CD8-positive, alpha-beta memory T cell (primary cell): ENCODE data around the gene ERCC8. TPM values are rescaled to one million over a fixed set of nuclear protein-coding genes. Genes with fewer than 3 reads are reported as not detected.

Experiments used
- CTCF ChIA-PET: fragments of 350-600 bp; sonication (Branson Sonifier 250); formaldehyde crosslinking; loops from one replicate; lab custom pipeline; 2021; ENCODE audit warnings: antibody characterized with exemption; lab: Charles Lee
- POLR2A ChIA-PET: fragments of 350-600 bp; sonication (Branson Sonifier 250); formaldehyde crosslinking; loops from one replicate; lab custom pipeline; 2021; ENCODE audit warnings: antibody characterized with exemption; lab: Charles Lee
- DNase-seq, 5 donors: peaks; one replicate each; pipeline versions ENCODE4 v3.0.0 to v3.0.0-alpha.2; 2020 to 2022; ENCODE audit warnings: mixed read lengths in 1 of 5
- H3K27ac ChIP-seq: one replicate; pipeline ENCODE4 v1.7.0; 2013; ENCODE audit warnings: low read depth, mild to moderate bottlenecking, low read length, moderate library complexity
- H3K27me3 ChIP-seq: 2 replicates; pipeline ENCODE4 v1.7.0; 2013; ENCODE audit warnings: low read length, mild to moderate bottlenecking; ENCODE audit not compliant: insufficient read depth, poor library complexity, severe bottlenecking
- H3K36me3 ChIP-seq: 2 replicates; pipeline ENCODE4 v1.7.0; 2013; ENCODE audit warnings: mild to moderate bottlenecking, low read length, moderate library complexity; ENCODE audit not compliant: insufficient read depth
- H3K4me1 ChIP-seq: 2 replicates; pipeline ENCODE4 v1.7.0; 2013; ENCODE audit warnings: mild to moderate bottlenecking, low read length, moderate library complexity; ENCODE audit not compliant: insufficient read depth
- H3K4me3 ChIP-seq: 2 replicates; pipeline ENCODE4 v1.7.0; 2013; ENCODE audit warnings: mild to moderate bottlenecking, low read length
- H3K9me3 ChIP-seq: 2 replicates; pipeline ENCODE4 v1.7.0; 2013; ENCODE audit warnings: mild to moderate bottlenecking, low read length
- H3K27ac Mint-ChIP-seq, 8 donors: one replicate each; pipeline ENCODE4 v1.8.0; 2020 to 2021; ENCODE audit warnings: mixed read lengths in 8 of 8, mild to moderate bottlenecking in 6 of 8, inconsistent platforms in 3 of 8, moderate library complexity in 3 of 8
- H3K27me3 Mint-ChIP-seq, 2 donors: one replicate each; pipeline ENCODE4 v1.8.0; 2020 to 2021; ENCODE audit warnings: mixed read lengths in 2 of 2, mild to moderate bottlenecking in 1 of 2, moderate library complexity in 1 of 2
- H3K36me3 Mint-ChIP-seq, 3 donors: one replicate each; pipeline ENCODE4 v1.8.0; 2020 to 2021; ENCODE audit warnings: mixed read lengths in 3 of 3, inconsistent platforms in 1 of 3, mild to moderate bottlenecking in 1 of 3
- H3K4me1 Mint-ChIP-seq, 3 donors: one replicate each; pipeline ENCODE4 v1.8.0; 2020 to 2021; ENCODE audit warnings: mixed read lengths in 3 of 3, inconsistent platforms in 1 of 3, mild to moderate bottlenecking in 1 of 3
- H3K4me3 Mint-ChIP-seq, 7 donors: one replicate each; pipeline ENCODE4 v1.8.0; 2020 to 2021; ENCODE audit warnings: mixed read lengths in 7 of 7, mild to moderate bottlenecking in 6 of 7, moderate library complexity in 4 of 7, inconsistent platforms in 2 of 7
- H3K9me3 Mint-ChIP-seq, 5 donors: one replicate each; pipeline ENCODE4 v1.8.0; 2020 to 2022; ENCODE audit warnings: mixed read lengths in 5 of 5, mild to moderate bottlenecking in 3 of 5, moderate library complexity in 2 of 5, inconsistent platforms in 1 of 5
- polyA plus RNA-seq: library from polyadenylated mRNA; unstranded; fragments of 300-500 nt; fragmentation: Illumina TruSeq; gene quantifications from one replicate; pipeline ENCODE4 v1.2.3, GENCODE V29; 2021
- total RNA-seq, 2 experiments: library from RNA; stranded (reverse); gene quantifications; one replicate each; pipeline ENCODE4 v1.2.3, GENCODE V29; 2021

The ERCC8 gene
- total and polyA plus RNA-seq, 3 experiments from 2014 or later = 11.8 to 14.4 (median 14.0) TPM

DNA sequence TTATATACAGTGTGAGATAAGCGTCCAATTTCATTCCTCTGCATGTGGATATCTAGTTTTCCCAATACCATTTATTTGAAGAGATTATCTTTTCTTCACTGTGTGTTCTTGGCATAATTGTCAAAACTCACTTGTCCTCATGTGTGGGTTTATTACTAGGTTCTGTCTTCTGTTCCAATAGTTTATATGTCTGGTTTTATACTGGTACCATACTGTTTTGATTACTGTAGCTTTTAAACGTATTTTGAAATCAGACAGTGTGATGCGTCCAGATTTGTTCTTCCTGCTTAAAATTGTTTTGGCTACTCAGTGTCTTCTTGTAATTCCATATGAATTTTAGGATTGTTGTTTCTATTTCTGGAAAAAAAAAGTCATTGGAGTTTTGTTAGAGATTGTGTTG lies 10.4 kb upstream of the ERCC8 start:
- Histone ChIP-seq H3K36me3 (no peaks in the 10 kb centered on the region), H3K27me3 (no peaks in the 10 kb centered on the region), H3K9me3 (no peaks in the 10 kb centered on the region), H3K4me1 (peaks cover 1% of the 10 kb centered on the region), H3K27ac (no peak overlapping the region), H3K4me3 (no peak overlapping the region)
- Mint-ChIP-seq H3K4me3 (no peak overlapping the region), H3K4me1 (peaks cover 8 to 33% (median 20%) of the 10 kb centered on the region in 3 donors), H3K36me3 (peaks cover 1 to 6% (median 6%) of the 10 kb centered on the region in 3 donors), H3K27ac (no peak overlapping the region), H3K9me3 (peaks cover 0 to 8% (median 0%) of the 10 kb centered on the region in 5 donors), H3K27me3 (peaks cover 0 to 1% of the 10 kb centered on the region in 2 donors)
- ChIA-PET POLR2A (no interaction called here), CTCF (no interaction called here)
- DNase-seq = no peak

DNA sequence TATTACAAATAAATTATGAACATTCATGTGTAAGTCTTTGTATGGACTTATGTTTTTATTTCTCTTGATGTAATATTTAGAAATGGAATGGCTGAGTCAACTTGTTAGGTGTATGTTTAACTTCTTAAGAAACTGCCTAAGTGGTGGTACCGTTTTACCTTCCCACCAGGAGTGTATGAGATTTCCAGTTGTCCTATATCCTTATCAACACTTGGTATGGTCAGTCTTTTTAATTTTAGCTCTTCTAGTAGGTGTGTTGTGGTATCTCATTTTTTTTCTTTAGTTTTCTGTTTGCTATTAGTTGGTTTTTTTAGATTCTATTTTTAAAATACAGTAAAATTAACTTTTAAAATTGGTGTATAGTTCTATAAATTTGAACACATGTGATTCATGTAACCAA lies 3.9 kb upstream of the ERCC8 start:
- peak overlapping the region in 1 of 7 donors; percentile 56 for H3K4me3 Mint-ChIP-seq
- H3K27ac Mint-ChIP-seq = no peak overlapping the region
- no peak for DNase-seq
- H3K9me3 Mint-ChIP-seq = no peaks in the 10 kb centered on the region
- Histone ChIP-seq H3K27me3 (no peaks in the 10 kb centered on the region), H3K27ac (no peak overlapping the region), H3K4me3 (no peak overlapping the region), H3K4me1 (peaks cover 15% of the 10 kb centered on the region), H3K9me3 (no peaks in the 10 kb centered on the region), H3K36me3 (no peaks in the 10 kb centered on the region)
- CTCF ChIA-PET = no interaction called here
- peaks cover 23 to 49% (median 27%) of the 10 kb centered on the region in 3 donors for H3K4me1 Mint-ChIP-seq
- peaks cover 0 to 3% (median 2%) of the 10 kb centered on the region in 3 donors for H3K36me3 Mint-ChIP-seq
- H3K27me3 Mint-ChIP-seq = peaks cover 0 to 2% of the 10 kb centered on the region in 2 donors
- POLR2A ChIA-PET = no interaction called here

DNA sequence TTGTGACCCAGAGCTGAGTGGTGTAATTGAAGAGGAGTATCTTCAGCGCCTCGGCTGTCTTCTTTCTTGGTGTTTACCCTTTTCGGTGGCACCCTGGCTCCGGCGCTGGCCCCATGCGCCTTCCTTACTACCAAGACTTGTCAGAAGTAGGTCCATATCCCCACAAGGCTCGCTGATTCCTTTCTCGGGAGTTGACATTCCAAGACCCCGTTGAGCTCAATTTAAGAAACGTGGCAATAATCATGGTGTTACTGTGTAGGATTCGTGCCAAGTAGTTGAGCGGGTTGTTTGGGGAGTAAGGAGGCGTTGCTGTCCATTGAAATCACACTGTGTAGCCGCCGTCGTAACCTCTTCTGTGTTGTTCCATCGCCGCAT lies 930 bp upstream of the ERCC8 start:
- Histone ChIP-seq H3K27ac (peak overlapping the region; percentile 77), H3K9me3 (no peaks in the 10 kb centered on the region), H3K36me3 (no peaks in the 10 kb centered on the region), H3K4me3 (peak overlapping the region; percentile 98), H3K4me1 (peaks cover 15% of the 10 kb centered on the region), H3K27me3 (no peaks in the 10 kb centered on the region)
- peaks cover 22 to 34% (median 26%) of the 10 kb centered on the region in 3 donors for H3K4me1 Mint-ChIP-seq
- H3K9me3 Mint-ChIP-seq = no peaks in the 10 kb centered on the region
- ChIA-PET CTCF (interaction anchor here (1.2 to 2.1 kb wide), 4 partner anchors 9 to 713 kb away, joined by 3 to 7 read pairs (median 5); no protein-coding TSS in a partner anchor), POLR2A (interaction anchor here (2.2 kb wide), 1 partner anchor 385 kb away, joined by 12 read pairs; the partner anchor contains the start of gene ZSWIM6)
- peak overlapping the region in 4 of 8 donors; percentile 53 to 92 (median 84) for H3K27ac Mint-ChIP-seq
- peaks cover 0 to 3% (median 0%) of the 10 kb centered on the region in 3 donors for H3K36me3 Mint-ChIP-seq
- no peak overlapping the region for H3K4me3 Mint-ChIP-seq
- peak in 1 of 5 donors; percentile 47 for DNase-seq
- peaks cover 0 to 2% of the 10 kb centered on the region in 2 donors for H3K27me3 Mint-ChIP-seq

DNA sequence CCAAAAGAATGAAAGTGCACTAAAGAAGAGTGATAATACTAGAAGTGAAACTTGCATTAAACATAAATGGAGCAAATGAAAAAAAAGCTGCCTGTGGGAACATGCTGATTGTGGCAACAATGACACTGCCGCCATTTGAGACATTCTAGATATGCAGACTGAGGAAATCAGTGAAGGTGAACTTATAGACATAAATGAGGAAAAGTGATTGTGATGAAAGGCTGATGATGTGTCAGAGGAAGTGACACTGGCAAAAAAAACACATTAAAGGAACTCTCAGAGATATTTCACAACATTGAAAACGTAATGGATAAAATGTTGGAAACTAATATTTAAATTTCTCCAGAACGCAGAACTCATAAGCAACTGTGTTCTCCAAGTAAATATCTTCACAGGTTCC lies 1.2 kb downstream of the ERCC8 start:
- peaks cover 18 to 23% (median 21%) of the 10 kb centered on the region in 3 donors for H3K4me1 Mint-ChIP-seq
- no peak for DNase-seq
- no peaks in the 10 kb centered on the region for H3K9me3 Mint-ChIP-seq
- H3K27ac Mint-ChIP-seq = no peak overlapping the region
- ChIA-PET CTCF (no interaction called here), POLR2A (no interaction called here)
- peak overlapping the region in 1 of 7 donors; percentile 30 for H3K4me3 Mint-ChIP-seq
- H3K27me3 ChIP-seq = no peaks in the 10 kb centered on the region
- peaks cover 15% of the 10 kb centered on the region for H3K4me1 ChIP-seq
- peaks cover 0 to 2% of the 10 kb centered on the region in 2 donors for H3K27me3 Mint-ChIP-seq
- peaks cover 0 to 6% (median 1%) of the 10 kb centered on the region in 3 donors for H3K36me3 Mint-ChIP-seq
- H3K9me3 ChIP-seq = no peaks in the 10 kb centered on the region
- no peak overlapping the region for H3K4me3 ChIP-seq
- H3K36me3 ChIP-seq = no peaks in the 10 kb centered on the region
- no peak overlapping the region for H3K27ac ChIP-seq

DNA sequence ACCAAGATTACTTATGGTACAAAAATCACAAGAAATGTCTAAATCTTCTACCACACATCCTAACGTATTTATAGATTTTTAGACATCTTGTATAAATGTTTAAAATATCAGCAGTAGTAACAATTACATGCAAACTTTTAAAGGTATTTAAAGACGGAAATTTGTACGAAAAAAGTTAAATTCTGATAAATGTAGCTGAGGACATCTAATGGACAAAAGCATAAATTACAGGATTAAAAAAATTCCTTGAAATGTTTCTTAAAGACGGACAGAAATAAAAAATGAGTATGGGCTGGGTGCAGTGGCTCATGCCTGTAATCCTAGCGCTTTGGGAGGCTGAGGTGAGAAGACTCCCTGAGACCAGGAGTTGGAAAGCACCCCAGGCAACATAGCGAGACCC lies 15.8 kb downstream of the ERCC8 start:
- no peaks in the 10 kb centered on the region for H3K9me3 ChIP-seq
- Mint-ChIP-seq H3K27ac (no peak overlapping the region), H3K36me3 (peaks cover 10 to 19% (median 13%) of the 10 kb centered on the region in 3 donors), H3K9me3 (no peaks in the 10 kb centered on the region), H3K4me1 (no peaks in the 10 kb centered on the region), H3K27me3 (no peaks in the 10 kb centered on the region), H3K4me3 (no peak overlapping the region)
- ChIA-PET CTCF (no interaction called here), POLR2A (no interaction called here)
- no peak overlapping the region for H3K4me3 ChIP-seq
- peaks cover 4% of the 10 kb centered on the region for H3K36me3 ChIP-seq
- H3K27ac ChIP-seq = no peak overlapping the region
- DNase-seq = no peak
- no peaks in the 10 kb centered on the region for H3K27me3 ChIP-seq
- H3K4me1 ChIP-seq = no peaks in the 10 kb centered on the region

DNA sequence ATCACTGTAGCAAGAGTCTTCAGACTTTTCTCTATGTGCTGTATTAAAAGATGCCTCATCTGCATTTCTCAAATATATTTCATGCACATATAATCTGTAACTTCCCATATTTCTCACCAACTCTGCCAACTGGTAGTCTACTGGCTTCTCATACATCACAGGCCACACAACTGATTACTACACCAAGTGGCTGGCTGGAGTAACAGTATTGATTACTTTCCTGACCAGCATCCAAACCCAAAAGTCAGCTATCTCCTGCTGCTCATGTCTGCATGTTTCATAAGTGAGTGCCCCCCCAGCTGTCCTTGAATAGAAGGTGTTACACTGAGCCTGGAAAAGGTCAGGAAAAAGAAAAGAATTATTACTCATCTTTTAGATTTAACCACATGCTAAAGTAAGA lies 17.4 kb downstream of the ERCC8 start:
- no peaks in the 10 kb centered on the region for H3K27me3 Mint-ChIP-seq
- Histone ChIP-seq H3K36me3 (peaks cover 4% of the 10 kb centered on the region), H3K4me1 (no peaks in the 10 kb centered on the region), H3K27ac (no peak overlapping the region), H3K27me3 (no peaks in the 10 kb centered on the region), H3K4me3 (no peak overlapping the region), H3K9me3 (no peaks in the 10 kb centered on the region)
- CTCF ChIA-PET = no interaction called here
- no peak overlapping the region for H3K4me3 Mint-ChIP-seq
- DNase-seq = no peak
- H3K9me3 Mint-ChIP-seq = no peaks in the 10 kb centered on the region
- POLR2A ChIA-PET = no interaction called here
- peaks cover 10 to 23% (median 13%) of the 10 kb centered on the region in 3 donors for H3K36me3 Mint-ChIP-seq
- H3K27ac Mint-ChIP-seq = no peak overlapping the region
- H3K4me1 Mint-ChIP-seq = no peaks in the 10 kb centered on the region

DNA sequence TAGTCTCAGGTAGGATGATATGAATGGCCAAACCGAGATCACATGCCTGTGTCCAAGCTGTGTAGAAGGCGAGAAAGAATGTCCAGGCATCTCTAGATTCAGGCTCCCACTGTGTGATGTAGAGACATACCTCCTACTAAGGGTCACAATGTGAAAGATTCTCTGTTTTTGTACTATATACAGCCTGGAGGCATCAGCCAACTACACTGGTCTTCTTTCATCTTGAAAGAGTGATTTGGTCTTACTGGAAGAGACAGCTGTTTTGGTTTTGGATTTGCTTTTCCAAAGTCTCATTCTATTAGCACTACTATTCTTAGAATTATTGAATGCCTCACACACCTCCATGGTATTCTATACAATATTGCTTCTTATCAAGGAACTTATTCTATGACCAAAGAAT lies 26.4 kb downstream of the ERCC8 start:
- POLR2A ChIA-PET = no interaction called here
- Mint-ChIP-seq H3K27ac (no peak overlapping the region), H3K36me3 (peaks cover 27 to 61% (median 46%) of the 10 kb centered on the region in 3 donors), H3K4me3 (no peak overlapping the region), H3K4me1 (no peaks in the 10 kb centered on the region), H3K9me3 (no peaks in the 10 kb centered on the region), H3K27me3 (no peaks in the 10 kb centered on the region)
- no peaks in the 10 kb centered on the region for H3K4me1 ChIP-seq
- DNase-seq = no peak
- peaks cover 4% of the 10 kb centered on the region for H3K36me3 ChIP-seq
- no peaks in the 10 kb centered on the region for H3K9me3 ChIP-seq
- H3K27me3 ChIP-seq = no peaks in the 10 kb centered on the region
- H3K4me3 ChIP-seq = no peak overlapping the region
- no peak overlapping the region for H3K27ac ChIP-seq
- CTCF ChIA-PET = no interaction called here

DNA sequence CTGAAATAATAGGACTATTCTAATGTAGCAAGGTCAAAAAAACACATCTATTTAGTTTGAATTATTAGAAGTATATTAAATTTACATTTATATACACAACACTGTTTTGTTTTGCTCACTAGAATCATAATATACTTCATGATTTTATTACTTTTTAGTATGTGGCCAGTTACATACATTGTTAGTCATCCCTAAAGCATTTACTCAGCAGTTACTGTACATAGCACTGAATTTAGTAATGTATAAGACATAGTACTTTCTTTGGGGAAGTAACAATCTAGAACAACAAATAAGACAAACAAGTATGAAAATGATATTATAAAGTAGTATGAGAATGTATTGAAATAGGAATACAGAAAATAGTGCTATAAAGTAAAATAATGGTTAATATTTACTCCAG lies 28.2 kb downstream of the ERCC8 start:
- Histone ChIP-seq H3K27ac (no peak overlapping the region), H3K4me1 (no peaks in the 10 kb centered on the region), H3K4me3 (no peak overlapping the region), H3K36me3 (peaks cover 4% of the 10 kb centered on the region), H3K27me3 (no peaks in the 10 kb centered on the region), H3K9me3 (no peaks in the 10 kb centered on the region)
- CTCF ChIA-PET = no interaction called here
- no peak overlapping the region for H3K27ac Mint-ChIP-seq
- H3K4me3 Mint-ChIP-seq = no peak overlapping the region
- no peaks in the 10 kb centered on the region for H3K27me3 Mint-ChIP-seq
- H3K4me1 Mint-ChIP-seq = no peaks in the 10 kb centered on the region
- DNase-seq = no peak
- POLR2A ChIA-PET = no interaction called here
- no peaks in the 10 kb centered on the region for H3K9me3 Mint-ChIP-seq
- peaks cover 27 to 54% (median 53%) of the 10 kb centered on the region in 3 donors for H3K36me3 Mint-ChIP-seq
